Neural cell (in vitro differentiated cells): ENCODE data around the gene CRYM.

Experiments
- EZH2 ChIP-seq: fragments of 200-600, 300-800 bp; shearing (Covaris generic), sonication (generic); IDR thresholded peaks from 2 replicates; pipeline ENCODE4 v1.6.1; 2014; ENCODE audit warnings: antibody characterized with exemption, low read length, borderline replicate concordance, mild to moderate bottlenecking; ENCODE audit not compliant: insufficient read depth, poor library complexity, severe bottlenecking
- MXI1 ChIP-seq: fragments of 450-650 bp; conservative IDR thresholded peaks from 2 replicates; pipeline ENCODE4 v1.6.1; 2014; ENCODE audit warnings: antibody characterized with exemption, mild to moderate bottlenecking; ENCODE audit not compliant: poor library complexity, severe bottlenecking
- POLR2AphosphoS5 ChIP-seq: IDR thresholded peaks from 2 replicates; pipeline ENCODE4 v1.6.1; 2012
- TAF1 ChIP-seq: IDR thresholded peaks from 2 replicates; pipeline ENCODE4 v1.6.1; 2012; ENCODE audit warnings: low read depth
- TF ChIP-seq, protein P1 (sequence below): fragments of 450-650 bp; IDR thresholded peaks from 2 replicates; pipeline ENCODE4 v1.5.1; 2014; ENCODE audit warnings: antibody characterized with exemption, mild to moderate bottlenecking, moderate library complexity; ENCODE audit not compliant: poor library complexity, severe bottlenecking
- TF ChIP-seq, protein P2 (sequence below): IDR thresholded peaks from 2 replicates; pipeline ENCODE4 v1.6.1; 2012; ENCODE audit warnings: borderline replicate concordance

DNA sequence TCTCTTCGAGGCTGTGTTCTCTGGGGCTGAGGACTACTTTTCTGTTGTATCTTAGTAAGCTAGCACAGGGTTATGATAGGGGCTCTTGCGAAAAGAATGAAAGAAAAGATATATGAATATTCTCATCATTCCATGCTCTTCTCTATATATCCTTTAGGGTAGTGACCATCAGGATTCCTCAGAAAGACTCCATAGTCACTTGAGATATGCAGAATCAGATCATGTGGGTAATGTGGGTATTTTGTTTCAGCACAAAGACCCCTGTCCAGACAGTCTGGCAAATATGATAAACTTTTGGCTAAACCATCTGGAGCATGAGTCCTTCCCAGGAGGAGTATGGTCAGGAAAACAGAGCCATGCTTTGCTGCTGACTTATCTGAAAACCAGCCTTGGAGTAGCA is 21.5 kb downstream of the CRYM start:
- TF ChIP-seq, protein P1, sequence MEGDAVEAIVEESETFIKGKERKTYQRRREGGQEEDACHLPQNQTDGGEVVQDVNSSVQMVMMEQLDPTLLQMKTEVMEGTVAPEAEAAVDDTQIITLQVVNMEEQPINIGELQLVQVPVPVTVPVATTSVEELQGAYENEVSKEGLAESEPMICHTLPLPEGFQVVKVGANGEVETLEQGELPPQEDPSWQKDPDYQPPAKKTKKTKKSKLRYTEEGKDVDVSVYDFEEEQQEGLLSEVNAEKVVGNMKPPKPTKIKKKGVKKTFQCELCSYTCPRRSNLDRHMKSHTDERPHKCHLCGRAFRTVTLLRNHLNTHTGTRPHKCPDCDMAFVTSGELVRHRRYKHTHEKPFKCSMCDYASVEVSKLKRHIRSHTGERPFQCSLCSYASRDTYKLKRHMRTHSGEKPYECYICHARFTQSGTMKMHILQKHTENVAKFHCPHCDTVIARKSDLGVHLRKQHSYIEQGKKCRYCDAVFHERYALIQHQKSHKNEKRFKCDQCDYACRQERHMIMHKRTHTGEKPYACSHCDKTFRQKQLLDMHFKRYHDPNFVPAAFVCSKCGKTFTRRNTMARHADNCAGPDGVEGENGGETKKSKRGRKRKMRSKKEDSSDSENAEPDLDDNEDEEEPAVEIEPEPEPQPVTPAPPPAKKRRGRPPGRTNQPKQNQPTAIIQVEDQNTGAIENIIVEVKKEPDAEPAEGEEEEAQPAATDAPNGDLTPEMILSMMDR: no peak
- TF ChIP-seq POLR2AphosphoS5 (no peak), TAF1 (no peak), EZH2 (no peak), MXI1 (no peak)
- TF ChIP-seq, protein P2, sequence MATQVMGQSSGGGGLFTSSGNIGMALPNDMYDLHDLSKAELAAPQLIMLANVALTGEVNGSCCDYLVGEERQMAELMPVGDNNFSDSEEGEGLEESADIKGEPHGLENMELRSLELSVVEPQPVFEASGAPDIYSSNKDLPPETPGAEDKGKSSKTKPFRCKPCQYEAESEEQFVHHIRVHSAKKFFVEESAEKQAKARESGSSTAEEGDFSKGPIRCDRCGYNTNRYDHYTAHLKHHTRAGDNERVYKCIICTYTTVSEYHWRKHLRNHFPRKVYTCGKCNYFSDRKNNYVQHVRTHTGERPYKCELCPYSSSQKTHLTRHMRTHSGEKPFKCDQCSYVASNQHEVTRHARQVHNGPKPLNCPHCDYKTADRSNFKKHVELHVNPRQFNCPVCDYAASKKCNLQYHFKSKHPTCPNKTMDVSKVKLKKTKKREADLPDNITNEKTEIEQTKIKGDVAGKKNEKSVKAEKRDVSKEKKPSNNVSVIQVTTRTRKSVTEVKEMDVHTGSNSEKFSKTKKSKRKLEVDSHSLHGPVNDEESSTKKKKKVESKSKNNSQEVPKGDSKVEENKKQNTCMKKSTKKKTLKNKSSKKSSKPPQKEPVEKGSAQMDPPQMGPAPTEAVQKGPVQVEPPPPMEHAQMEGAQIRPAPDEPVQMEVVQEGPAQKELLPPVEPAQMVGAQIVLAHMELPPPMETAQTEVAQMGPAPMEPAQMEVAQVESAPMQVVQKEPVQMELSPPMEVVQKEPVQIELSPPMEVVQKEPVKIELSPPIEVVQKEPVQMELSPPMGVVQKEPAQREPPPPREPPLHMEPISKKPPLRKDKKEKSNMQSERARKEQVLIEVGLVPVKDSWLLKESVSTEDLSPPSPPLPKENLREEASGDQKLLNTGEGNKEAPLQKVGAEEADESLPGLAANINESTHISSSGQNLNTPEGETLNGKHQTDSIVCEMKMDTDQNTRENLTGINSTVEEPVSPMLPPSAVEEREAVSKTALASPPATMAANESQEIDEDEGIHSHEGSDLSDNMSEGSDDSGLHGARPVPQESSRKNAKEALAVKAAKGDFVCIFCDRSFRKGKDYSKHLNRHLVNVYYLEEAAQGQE: no peak
